ENCODE results near the gene SAPCD2. TPM values are rescaled to one million over a fixed set of nuclear protein-coding genes. Genes with fewer than 3 reads are reported as not detected.

SAPCD2 gene
- total RNA-seq, 4 donors from 2014 or later, result 8.2 to 13.6 (median 13.3) TPM

GRCh38 chr9:137106662-137107250 is 36.4 kb upstream of the SAPCD2 start:
- Histone ChIP-seq H3K27me3 (no peaks in the 10 kb centered on the region), H3K27ac (no peak overlapping the region), H3K36me3 (peaks cover 100% of the 10 kb centered on the region), H3K9me3 (no peaks in the 10 kb centered on the region), H3K4me1 (no peaks in the 10 kb centered on the region), H3K4me3 (no peak overlapping the region)
- 95% methylated on average over 8 of the region's 27 CpGs for WGBS
- TF ChIP-seq POLR2A (IDR thresholded peaks at IDR 0.05), result no peak
- TF ChIP-seq CTCF (IDR thresholded peaks at IDR 0.05), result no peak
- TF ChIP-seq EP300 (IDR thresholded peaks at IDR 0.05), result no peak
- TF ChIP-seq POLR2AphosphoS5 (IDR thresholded peaks at IDR 0.05), result no peak
- no peak for DNase-seq (ENCODE audit: low spot score in 2 of 2)

DNA sequence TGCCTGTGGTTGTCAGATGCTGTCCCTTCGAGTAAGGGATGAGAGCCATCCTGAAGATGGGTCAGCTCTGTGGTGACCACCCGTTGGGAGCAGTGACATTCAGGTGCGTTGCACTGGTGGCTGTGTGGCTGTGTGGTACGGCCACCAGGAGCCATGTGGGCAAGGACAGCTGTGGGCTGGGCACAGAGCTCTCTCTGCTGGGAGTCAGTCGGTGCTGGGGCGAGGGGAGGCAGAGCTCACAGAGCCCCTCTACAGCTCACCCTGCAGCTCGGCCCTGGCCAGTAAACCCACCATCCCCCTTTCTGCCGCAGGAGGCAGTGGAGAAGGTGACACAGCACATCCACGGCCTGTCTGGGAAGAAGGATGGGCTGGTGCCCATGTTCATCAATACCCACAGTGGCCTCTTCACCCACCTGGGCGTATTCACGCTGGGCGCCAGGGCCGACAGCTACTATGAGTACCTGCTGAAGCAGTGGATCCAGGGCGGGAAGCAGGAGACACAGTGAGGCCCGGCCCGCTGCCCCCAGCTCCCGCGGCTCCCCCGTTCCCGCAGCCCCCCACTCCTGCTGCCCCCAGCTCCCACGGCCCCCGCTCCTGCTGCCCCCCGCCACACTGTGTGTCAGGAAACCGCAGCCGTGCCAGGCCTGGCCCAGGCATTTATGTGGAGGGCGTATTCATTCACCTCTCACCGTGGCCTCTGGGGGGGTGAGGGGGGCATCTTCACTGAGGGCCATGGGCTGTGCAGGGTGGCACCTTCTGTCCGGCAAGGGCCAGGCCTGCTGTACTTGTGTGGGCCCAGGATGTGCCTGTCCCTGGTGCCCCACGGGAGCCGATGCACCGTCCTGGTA is 35.7 kb upstream of the SAPCD2 start:
- Histone ChIP-seq H3K4me1 (no peaks in the 10 kb centered on the region), H3K27me3 (no peaks in the 10 kb centered on the region), H3K27ac (no peak overlapping the region), H3K36me3 (peaks cover 100% of the 10 kb centered on the region), H3K9me3 (no peaks in the 10 kb centered on the region), H3K4me3 (no peak overlapping the region)
- no peak for DNase-seq (ENCODE audit: low spot score in 2 of 2)
- 95% methylated on average over 13 of the region's 31 CpGs for WGBS
- TF ChIP-seq POLR2A (IDR thresholded peaks at IDR 0.05) (no peak), POLR2AphosphoS5 (IDR thresholded peaks at IDR 0.05) (no peak), EP300 (IDR thresholded peaks at IDR 0.05) (no peak), CTCF (IDR thresholded peaks at IDR 0.05) (no peak)

GRCh38 chr9:137103206-137103999 is 33.0 kb upstream of the SAPCD2 start:
- TF ChIP-seq POLR2A (IDR thresholded peaks at IDR 0.05) (no peak), EP300 (IDR thresholded peaks at IDR 0.05) (no peak), CTCF (IDR thresholded peaks at IDR 0.05) (no peak), POLR2AphosphoS5 (IDR thresholded peaks at IDR 0.05) (no peak)
- Histone ChIP-seq H3K27me3 (no peaks in the 10 kb centered on the region), H3K27ac (no peak overlapping the region), H3K9me3 (no peaks in the 10 kb centered on the region), H3K4me1 (no peaks in the 10 kb centered on the region), H3K4me3 (no peak overlapping the region), H3K36me3 (peaks cover 98% of the 10 kb centered on the region)
- no peak for DNase-seq (ENCODE audit: low spot score in 2 of 2)
- 93% methylated on average over 31 of the region's 37 CpGs for WGBS

GRCh38 chr9:137099231-137099630 is 28.9 kb upstream of the SAPCD2 start:
- 92% methylated on average over 11 of the region's 14 CpGs for WGBS
- no peaks in the 10 kb centered on the region for H3K9me3 ChIP-seq
- H3K4me3 ChIP-seq, result no peak overlapping the region
- DNase-seq (ENCODE audit: low spot score in 2 of 2), result no peak
- no peaks in the 10 kb centered on the region for H3K4me1 ChIP-seq
- no peak overlapping the region for H3K27ac ChIP-seq
- no peak for TF ChIP-seq EP300 (IDR thresholded peaks at IDR 0.05)
- no peak for TF ChIP-seq CTCF (IDR thresholded peaks at IDR 0.05)
- TF ChIP-seq POLR2A (IDR thresholded peaks at IDR 0.05), result no peak
- TF ChIP-seq POLR2AphosphoS5 (IDR thresholded peaks at IDR 0.05), result no peak
- peaks cover 82% of the 10 kb centered on the region for H3K36me3 ChIP-seq
- H3K27me3 ChIP-seq, result no peaks in the 10 kb centered on the region

Measured in suprapubic skin (tissue), 4 donors.